ENCODE results near the gene PCCA. TPM values are rescaled to one million over a fixed set of nuclear protein-coding genes. Genes with fewer than 3 reads are reported as not detected.
"Not testable (repeated sequence)": the region's sequence is repeated elsewhere in the genome, so short reads cannot be mapped to it uniquely, and the experiment has no call there.

PCCA gene
- total RNA-seq, 1 donor from 2014 or later: 53.6 TPM

DNA sequence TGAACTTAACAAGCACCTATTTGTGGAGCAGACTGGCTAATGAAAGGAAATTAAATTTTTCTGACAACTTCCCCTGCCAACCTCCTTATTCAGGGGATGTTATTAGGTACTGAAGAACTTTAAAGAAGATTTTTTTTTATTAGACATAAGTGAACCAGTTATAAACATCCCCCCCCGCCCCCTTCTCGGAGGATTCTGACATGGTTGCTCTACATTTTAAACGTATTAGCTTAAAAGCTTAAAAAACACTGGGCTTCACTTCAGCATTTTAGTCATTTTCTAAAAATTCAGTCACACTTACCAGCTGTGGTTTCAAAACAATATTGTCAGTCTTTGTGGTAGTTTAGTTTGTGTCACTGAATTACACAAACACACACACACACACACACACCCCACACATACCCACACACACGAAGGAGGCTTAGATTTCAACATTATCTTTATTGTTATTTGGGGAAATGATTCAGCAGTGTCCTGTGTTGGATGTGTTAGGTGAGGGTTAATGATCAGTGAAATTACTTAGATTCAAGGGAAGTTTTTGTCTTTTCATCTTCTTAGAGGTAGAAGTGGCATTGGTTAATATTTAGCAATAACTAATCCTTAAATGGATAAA lies 145.7 kb downstream of the PCCA start:
- DNase-seq (ENCODE audit: low spot score): no peak

DNA sequence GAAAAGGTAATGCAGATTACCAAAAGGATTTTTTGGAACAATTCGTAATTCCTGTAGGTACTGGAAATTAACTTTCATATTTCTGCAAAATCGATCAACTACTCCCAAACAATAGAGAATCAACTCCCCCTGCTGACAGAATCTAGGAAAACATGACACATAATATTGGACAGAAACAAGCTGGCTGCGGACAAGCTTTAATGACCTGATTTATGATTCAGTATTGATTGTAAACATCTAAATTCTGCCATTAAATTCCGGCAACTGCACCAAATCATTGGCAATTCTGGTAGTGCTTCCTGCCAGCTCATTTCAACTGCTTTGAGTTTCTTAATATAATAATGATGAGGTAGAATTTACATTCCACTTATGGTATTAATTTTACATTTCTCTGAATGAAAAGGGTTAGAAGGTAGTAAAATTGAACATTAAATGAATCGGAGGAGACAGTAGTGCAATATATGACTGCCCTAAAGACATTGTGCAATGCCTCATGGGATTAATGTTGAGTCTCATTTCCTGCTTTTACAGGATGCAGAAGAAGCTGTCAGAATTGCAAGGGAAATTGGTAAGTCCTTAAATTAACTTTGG lies 146.5 kb downstream of the PCCA start:
- DNase-seq (ENCODE audit: low spot score): no peak

DNA sequence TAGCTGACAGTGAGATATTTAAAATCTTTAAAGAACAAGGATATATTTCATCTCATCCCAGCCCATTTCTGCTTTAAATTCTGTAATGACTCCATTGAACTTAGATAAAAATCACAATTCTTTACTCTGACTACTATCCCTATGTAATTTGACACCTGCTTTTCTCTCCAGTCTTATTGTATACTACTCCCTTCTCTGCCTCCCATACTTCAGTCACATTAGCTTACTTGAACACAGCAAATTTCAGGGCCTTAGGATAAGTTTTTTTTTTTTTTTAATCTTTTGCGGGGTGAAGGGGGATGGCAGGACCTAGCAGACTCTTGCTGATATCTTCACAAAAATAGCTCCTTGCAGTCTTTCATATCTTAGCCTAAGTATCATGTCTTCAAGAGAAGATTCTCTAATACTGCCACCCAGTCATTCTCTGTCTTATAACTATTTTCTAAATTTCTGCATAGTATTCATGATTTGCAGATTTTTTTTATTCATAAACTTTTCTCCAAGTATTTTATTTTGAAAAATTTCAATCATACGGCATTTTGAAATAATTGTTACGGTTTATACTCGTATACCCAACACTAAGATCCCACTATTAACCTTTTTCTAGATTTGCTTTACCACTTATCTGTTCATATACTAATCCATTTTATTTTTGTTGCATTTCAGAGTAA lies 151.4 kb downstream of the PCCA start:
- DNase-seq (ENCODE audit: low spot score): no peak

DNA sequence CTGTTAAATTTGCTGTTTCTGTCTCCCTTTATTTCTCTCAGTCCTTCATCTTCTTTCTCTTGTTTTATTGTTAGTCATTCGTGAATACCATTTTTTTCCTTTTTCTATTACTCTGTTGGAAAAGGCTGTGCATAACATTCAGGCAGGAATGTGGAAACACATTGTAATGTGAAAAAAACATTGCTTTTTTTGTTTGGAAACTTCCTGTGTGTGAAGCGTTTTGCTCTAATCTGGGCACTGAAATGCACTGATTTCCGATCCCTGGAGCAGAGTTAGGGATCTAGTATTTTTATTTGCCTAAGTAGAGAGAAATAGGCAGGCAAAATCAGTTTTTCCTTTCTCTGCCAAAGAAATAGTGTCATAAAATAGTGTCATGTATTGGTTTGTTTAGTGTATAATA lies 155.5 kb downstream of the PCCA start:
- DNase-seq (ENCODE audit: low spot score): no peak

DNA sequence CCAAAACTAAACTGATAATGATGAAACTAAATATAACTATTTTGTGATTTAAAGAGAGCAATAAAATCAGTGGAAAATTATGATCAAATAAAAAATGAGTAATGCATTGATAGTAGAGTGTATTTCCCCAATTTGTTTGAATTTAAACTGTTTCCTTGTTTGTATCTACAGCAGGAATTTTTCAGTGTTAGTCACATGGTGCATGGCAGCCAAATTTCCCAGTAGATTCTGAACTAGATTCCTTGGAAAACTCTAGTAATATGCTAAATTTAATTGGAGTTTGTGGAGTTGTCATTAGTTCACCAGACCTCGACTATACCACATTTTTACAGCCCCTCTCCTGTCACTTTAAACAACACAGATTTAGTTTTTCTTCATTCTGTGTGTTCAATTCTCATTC lies 156.2 kb downstream of the PCCA start:
- DNase-seq (ENCODE audit: low spot score): no peak

DNA sequence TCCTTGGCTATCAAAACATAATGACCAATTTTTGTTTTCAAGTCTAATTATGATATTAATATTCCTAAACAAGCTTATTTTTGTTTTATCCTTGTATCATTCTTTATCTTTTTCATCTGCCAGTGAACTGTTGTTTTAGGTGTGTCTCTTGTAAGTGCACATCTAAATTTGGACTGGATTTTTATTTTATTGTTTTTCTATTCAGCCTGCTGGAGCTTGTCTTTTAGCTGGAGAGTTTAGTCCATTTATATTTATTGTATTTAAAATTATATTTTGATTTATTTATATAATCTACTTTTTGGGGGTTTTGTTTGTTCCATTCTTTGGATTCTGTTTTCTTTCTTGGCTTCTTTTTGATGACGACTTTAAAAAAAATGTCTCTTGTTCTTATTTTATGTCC lies 159.0 kb downstream of the PCCA start:
- DNase-seq (ENCODE audit: low spot score): no peak

DNA sequence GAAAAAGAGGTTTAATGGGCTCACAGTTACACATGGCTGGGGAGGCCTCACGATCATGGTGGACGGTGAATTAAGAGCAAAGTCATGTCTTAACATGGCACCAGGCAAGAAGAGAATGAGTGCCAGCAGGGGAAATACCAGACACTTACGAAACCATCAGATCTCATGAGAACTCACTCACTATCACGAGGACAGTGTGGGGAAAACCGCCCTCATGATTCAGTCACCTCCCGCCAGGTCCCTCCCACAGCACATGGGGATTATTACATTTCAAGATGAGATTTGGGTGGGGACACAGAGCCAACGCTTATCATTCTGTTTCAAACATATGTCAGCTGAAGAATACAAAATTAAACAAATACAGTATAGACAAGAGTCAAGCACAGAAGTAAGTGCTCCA lies 165.1 kb downstream of the PCCA start:
- DNase-seq (ENCODE audit: low spot score): no peak

DNA sequence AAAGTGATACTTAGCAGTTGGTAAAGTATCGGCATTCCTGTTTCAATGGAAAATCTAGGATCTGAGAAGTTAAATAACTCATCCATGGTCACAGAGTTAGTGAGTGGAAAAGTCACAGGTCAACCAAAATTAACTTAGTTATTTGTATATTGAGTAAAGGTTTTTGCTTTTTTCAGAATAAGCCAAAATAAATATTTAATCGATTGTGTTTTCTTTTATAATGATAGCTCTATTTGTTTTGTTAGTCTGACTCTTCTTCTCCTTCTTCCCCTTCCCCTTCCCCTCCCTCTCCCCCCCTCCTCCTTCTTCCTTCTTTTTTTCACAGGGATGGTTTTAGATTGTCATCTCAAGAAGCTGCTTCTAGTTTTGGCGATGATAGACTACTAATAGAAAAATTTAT lies 173.5 kb downstream of the PCCA start:
- DNase-seq (ENCODE audit: low spot score): no peak

DNA sequence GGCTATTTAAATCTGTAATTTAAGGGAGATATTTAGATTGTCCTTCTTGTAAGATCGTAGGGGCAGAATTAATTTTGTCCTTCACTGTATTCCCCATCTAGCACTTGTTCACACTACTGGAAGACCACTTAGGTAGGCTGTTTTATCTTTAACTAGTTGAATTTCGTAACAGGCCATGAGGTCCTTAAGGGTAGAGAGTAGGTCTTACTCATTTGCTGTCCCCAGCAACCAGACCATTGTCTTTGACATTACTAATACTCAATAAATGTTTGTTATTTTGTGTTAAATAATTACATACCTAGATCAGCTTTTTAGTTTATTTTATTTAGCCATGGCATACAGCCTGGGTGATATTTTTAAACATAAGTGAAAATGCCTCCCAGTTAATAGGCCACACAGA lies 177.1 kb downstream of the PCCA start:
- no peak for DNase-seq (ENCODE audit: low spot score)

DNA sequence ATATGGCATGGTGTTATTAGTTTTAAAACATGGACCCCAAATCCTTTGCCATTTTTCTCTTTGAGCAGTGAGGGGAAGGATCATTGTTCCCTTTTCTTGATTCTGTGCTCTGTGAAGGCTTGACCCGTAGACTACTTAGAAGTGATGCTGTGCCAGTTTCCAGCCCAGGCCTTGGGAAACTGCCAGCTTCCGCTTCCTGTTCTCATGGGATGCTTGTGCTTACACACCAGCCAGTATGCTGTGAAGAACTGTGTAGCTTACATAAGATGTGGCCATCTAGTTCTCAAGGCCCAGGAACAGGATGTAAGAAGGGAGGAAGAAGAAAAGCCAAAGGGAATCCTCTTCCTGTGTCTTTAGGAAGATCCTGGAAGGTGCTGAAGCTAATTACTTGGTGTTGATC lies 180.9 kb downstream of the PCCA start:
- no peak for DNase-seq (ENCODE audit: low spot score)

DNA sequence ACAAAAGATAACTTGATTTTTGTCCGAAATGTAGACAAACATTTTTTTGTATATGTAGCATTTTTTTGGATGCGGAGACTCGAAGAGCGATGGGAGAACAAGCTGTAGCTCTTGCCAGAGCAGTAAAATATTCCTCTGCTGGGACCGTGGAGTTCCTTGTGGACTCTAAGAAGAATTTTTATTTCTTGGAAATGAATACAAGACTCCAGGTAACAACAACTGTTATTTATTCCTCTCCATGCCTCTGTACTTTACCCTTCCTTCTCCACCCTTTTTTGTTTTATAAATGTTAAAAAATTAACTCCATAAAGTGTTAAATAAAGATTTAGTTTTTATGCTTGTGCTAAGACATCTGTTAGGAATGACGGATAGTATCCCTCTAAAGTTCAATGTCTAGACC lies 184.2 kb downstream of the PCCA start:
- no peak for DNase-seq (ENCODE audit: low spot score)

DNA sequence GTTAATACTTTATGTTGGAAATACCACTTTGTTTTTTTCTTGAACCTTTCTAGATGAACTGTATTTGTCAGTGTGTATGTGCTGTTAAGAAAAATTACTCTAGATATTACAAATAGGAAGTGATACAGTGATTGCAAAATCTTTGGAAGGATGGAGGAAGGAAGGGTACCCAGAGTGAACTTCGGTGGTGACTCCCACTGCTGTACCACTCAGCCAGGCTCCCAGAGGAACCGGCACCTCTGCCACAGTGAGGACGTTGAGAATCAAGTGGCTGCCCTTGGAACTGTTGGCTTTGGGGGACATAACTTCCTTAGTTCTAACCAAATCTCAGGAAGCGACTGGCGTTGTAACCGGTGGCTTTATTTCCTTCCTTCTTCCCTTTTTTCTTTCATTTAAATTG lies 184.7 kb downstream of the PCCA start:
- no peak for DNase-seq (ENCODE audit: low spot score)

DNA sequence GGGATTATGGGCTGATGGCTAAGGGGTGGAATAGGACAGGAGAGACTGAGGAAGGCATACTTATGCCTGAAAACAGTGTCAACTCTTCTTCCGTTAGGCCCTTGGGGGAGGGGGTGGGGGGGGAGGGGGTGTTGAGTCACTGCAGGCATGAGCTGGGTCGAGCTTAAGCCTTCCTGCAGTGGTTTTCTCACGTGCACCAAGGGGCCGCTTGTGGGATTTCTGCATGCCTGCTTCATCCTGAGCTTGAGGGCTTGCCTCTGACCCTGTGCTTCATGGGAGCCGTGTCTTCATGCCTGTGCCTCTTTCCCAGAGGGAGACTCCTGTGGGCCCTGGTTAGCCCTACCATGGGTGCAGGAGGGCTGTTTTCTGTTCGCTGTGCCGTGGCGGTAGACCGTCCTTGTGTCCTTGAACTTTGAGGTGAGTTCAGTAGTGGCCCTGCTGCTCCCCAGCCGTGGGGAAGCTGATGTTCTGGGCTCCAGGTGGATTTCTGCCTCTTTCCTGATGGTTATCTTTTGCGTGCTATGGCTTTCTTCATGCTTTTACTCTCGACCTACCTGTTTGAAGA lies 186.1 kb downstream of the PCCA start:
- DNase-seq (ENCODE audit: low spot score): no peak

DNA sequence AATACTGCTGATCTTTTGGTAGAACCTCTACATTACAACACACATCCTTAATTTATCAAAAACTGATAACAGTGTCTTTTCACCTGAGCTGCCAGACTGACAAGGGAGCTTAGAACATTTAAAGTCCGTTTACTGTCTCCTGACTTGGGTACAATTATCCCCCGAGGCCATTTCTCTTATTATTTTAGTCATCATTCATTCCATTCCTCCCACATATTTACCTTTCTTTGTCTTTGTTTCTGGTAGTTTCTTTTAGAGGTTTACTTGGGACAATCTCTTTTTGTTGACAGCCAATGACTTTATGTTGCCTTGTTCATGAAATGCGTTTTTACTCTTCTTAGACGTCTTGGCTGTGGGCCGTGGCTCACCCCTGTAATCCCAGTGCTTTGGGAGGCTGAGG lies 186.9 kb downstream of the PCCA start:
- no peak for DNase-seq (ENCODE audit: low spot score)

DNA sequence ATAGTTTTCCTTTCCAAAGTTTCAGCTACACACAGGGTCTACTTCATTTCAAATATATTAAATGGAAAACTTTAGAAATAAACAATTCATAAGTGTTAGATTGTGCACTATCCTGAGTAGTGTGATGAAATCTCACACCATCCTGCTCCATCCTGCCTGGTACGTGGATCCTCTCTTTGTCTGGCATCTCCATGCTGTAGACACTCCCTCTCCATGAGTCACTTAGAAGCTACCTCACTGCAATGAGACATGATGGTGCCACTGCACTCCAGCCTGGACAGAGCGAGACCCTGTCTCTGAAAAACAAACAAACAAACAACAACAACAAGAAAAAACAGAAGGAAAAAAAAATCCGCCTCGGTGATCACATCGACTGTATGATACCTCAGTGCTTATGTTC lies 191.8 kb downstream of the PCCA start:
- no peak for DNase-seq (ENCODE audit: low spot score)

DNA sequence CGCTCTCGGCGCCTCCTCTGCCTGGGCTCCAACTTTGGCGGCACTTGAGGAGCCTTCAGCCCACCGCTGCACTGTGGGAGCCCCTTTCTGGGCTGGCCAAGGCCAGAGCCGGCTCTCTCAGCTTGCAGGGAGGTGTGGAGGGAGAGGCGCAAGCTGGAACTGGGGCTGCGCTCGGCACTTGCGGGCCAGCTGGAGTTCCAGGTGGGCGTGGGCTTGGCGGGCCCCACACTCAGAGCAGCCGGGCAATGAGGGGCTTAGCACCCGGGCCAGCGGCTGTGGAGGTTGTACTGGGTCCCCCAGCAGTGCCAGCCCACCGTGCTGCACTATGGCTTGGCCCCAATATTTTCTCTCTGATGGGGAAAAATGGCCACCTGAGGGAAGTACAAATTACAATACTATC lies 193.4 kb downstream of the PCCA start:
- DNase-seq (ENCODE audit: low spot score): not testable (repeated sequence)

DNA sequence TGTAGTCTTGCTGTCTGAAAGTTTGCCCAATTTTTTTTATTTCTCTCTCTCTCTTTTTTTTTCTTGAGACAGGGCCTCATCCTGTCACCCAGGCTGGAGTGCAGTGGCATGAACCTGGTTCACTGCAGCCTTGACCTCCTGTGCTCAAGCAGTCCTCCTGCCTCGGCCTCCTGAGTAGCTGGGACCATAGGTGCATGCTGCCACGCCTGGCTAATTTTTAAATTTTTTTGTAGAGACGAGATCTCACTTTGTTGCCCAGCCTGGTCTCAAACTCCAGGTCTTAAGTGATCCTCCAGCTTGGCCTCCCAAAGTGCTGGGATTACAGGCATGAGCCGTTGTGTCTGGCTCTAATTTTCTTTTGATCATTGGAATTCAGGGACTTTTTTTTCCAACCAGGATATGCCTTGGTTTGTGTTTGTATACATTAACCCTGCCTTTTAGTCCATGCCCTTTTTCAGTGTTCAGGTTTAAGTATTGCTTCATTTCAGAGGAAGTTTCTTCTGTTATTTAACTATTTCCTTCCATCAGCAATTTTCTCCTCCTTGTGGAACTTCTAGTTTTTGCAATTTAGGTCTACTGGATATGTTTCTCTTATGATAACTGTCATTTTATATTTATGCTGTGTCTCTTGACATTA lies 201.4 kb downstream of the PCCA start:
- DNase-seq (ENCODE audit: low spot score): no peak

DNA sequence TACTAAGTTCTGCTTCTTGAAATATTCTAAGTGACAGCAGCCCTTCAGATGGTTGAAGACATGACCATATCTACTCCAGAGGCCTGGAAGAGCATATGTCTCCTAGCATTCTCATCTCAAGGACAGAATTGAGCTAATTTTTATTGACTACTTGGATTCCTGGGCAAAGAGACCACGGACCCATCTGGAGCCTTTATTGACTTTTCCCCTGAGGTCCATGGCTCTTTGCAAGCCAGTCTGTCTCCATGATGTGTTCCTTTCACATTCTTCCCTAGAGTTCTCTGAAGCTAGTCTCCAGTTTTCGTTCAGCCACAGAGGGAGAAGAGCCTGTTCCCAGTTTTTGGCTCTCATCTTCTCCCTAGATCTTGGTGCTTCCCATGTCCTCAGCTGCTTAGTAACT lies 202.7 kb downstream of the PCCA start:
- DNase-seq (ENCODE audit: low spot score): no peak

DNA sequence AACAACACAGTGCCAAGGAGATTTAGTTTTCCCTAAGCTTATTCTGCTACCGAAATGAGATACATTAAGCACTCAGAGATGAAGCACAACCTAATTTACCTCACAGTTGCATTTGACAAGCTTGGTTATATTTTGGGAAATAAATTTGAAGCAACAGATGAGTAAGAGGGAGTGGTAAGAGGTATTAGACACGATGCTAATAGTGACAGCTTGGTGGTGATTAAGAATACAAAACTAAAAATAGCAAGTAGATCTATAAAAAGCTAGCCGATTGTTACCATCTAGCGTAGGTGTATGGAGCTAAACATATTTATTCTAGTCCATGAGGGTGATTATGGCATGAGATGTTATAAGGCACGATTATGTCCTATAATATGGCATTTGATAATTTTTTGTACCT lies 208.5 kb downstream of the PCCA start:
- DNase-seq (ENCODE audit: low spot score): no peak

DNA sequence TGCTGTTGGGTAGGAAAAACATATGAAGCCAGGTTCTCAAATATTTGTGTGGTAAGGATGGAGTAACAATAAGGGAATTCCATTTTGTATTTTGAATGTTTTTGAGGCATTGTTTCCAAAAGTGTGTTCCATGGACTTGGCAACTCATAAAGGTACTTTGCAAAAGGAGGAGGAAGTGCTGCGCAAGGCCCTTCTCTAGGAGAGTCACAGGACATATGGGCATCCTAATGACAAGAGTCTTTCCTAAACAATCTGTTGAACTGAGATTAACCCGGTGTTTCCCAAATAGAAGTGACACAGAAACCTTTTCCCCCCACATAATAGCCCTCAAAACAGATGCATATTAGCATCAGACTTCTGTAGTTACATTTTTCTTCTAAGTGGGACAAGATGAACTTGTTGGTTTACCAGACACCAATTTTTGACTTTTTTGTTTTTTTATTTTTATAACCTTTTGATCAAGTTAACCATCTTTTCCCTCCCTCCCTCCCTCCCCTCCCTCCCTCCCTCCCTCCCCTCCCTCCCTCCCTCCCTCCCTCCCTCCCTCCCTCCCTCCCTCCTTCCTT lies 209.3 kb downstream of the PCCA start:
- DNase-seq (ENCODE audit: low spot score): no peak

DNA sequence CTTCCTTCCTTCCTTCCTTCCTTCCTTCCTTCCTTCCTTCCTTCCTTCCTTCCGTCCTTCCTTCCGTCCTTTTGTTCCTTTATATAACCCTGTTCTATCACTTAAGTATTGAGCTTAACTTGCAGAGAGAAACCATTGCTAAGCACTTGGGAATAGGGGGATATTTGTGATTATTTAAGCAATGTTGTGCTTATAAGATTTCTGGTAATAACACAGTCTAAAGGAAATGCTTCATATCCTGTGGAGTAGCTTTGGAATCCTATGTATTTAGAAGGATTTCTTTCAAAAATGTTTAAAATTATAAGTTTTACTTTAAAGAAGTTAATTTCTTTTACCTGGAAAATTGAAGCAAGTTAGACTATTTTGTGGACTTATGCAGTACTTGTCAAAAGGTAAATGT lies 209.8 kb downstream of the PCCA start:
- DNase-seq (ENCODE audit: low spot score): no peak

DNA sequence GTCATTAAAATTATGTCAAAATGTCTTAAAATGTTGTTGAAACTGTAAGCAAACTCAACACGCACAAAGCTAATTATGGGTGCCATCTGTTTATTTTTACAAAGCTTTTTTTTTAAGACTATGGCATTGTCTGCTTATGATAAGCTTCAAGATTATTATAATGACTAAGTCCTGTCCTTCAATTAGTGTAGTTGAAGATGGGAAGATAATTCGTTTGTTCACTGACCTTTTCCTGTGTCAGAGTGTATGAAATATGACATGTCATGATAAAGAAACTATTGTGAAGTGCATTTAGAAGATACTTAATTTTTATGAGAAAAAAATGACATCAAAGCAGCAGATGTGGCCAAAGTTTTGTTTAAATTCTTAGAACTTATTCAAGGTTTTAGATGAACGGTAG lies 211.3 kb downstream of the PCCA start:
- no peak for DNase-seq (ENCODE audit: low spot score)
